NCI-H345 treated with DMSO at 0.1 percent for 48 hours (cell line): ENCODE measurements around the gene NKD2.
"Not testable (repeated sequence)": the region's sequence is repeated elsewhere in the genome, so short reads cannot be mapped to it uniquely, and the experiment has no call there.

Experiments
- DNase-seq: peaks from one replicate; lab custom pipeline; 2025; ENCODE audit not compliant: unreplicated experiment; lab: John Stamatoyannopoulos, UW

NKD2 gene

GRCh38 chr5:1012900-1013237 is 4.3 kb downstream of the NKD2 start:
- DNase-seq = no peak

DNA sequence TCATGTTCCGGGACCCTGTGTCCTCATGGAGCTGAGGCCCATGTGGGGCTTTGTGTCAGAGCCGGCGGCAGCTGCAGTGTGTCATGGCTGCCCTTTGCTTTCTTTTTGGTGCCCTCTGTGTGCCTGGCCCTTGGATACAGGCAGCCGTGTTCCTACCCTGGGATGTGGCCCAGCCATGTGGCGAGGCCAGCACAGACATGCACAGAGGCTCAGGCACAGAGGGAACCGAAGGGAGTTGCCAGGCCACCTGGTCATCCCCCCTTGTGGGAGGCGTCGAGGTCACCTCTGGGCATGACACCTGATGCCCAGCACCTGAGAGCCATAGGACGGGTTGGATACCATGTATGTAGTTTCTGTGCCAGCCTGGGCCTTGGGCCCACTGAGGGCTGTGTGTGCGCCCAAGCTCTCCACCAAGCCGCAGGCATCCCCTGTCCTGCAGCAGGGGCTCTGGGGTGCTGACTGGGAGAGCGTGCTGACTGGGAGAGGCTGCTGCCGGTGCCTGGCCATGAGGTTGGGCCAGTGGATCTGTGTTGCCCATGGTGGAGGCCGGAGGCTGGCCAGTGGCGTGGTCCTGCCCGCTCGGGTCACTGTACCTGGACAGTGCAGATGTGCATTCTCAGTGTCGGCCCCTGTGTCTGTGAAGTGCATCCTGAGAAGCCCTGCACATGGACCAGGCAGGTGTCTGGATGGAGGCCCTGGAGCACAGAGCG is 4.8 kb downstream of the NKD2 start:
- DNase-seq = no peak

DNA sequence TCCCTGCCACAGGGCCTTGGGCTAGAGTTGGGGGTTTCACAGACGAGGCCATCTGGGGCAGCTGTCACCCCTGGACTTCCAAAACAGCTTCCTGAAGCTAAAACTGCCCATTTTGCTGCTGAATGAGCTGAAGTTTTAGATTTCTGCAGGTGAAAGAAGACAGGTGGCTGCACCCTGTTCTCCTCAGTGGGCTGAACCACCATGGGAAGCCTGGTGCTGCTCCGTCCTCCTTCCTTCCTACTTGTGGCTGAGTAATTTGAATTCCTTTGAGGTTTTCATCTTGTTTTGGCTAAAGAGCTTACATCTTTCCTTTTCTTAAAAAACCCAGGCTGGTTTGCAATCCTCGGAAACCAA is 5.3 kb downstream of the NKD2 start:
- no peak for DNase-seq

GRCh38 chr5:1014346-1014745 is 5.7 kb downstream of the NKD2 start:
- DNase-seq = no peak

GRCh38 chr5:1014781-1015221 is 6.2 kb downstream of the NKD2 start:
- no peak for DNase-seq

GRCh38 chr5:1015507-1015906 is 6.9 kb downstream of the NKD2 start:
- no peak for DNase-seq

GRCh38 chr5:1016036-1016435 is 7.4 kb downstream of the NKD2 start:
- DNase-seq = no peak

DNA sequence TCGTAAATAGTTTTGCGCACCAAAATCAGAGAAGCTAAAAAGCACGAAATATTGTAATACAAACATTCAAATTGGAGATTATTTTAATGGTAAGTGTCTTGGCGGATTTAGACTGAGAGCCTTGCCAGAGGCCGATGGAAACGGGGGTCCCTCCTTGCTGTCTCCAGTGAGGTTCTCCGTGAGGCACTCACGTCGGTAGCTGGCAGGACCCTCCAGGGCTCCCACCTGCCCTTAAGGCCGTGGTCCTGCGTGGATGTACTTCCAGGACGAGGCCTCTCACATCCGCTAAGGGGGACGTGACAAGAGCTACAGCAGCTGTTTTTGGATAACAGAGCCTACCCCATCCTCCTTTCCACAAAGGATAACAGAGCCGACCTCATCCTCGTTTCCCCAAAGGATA is 7.9 kb downstream of the NKD2 start:
- no peak for DNase-seq

DNA sequence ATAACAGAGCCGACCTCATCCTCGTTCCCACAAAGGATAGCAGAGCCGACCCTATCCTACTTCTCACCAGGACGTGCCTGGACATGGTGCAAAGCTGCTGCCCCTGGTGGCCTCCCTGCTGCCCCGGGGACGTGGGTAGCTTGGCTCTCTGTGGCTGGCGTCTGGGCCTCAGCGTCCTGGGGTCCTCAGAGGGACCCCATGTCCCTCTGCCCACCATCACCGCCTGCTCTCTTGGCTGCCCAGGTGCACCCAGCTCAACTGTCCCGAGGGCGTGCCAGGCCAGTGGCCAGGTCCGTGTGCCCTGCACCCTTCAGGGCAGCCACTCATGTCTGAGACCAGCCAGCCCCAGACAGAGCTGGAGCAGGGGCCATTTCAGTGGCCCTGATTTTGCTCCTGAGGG is 8.5 kb downstream of the NKD2 start:
- no peak for DNase-seq

DNA sequence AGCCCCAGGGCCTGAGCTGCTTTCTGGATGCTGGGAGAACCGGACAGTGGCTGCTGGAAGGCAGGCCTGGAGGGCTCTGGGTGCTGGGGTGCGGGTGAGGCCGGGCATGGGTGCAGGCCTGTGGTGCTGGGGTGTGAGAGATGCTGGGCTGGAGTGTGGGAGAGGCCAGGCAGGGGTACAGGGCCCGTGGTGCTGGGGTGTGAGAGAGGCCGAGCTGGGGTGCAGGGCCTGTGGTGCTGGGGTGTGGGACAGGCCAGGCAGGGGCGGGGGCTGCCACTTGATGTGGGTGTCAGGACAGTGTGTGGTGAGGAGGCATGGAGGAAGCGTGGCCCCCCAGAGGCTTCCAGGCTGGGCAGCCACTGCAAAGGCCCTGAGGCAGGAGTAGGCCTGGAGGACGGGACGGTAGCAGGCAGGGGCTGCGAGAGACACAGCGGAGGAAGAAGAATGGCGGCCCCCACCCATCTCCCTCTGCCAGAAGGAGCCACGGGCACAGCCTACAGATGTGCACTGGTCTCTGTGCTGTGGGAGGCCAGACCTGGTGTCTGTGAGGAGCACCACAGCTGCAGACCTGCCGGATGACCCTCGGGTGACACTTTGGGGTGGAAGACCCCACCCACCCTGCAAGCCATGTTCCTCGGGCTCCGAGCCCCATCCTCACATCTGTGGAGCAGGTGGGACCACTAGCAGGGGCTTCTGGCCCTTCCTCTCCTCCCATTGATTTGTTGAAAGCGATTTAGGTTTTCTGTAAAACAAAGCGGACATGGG is 9.3 kb downstream of the NKD2 start:
- no peak for DNase-seq

DNA sequence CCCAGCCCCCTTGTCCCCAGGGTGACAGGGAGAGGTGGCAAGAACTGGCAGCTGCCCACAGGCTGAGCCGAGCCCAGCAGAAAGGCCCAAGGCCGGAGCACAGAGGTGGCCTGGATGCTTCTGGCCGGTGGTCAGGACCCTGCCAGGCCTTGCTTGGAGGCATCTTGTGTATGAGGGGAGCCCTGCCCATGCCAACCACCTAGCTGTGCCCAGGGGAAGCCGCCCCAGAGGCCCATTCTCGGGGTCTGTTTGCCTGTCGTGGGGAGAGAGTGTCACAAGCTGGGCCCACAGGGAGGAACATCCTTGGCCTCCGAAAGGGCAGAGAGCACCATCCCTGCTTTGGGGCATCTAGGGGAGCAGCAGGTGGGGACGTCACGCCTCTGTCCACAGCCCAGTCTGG is 10.0 kb downstream of the NKD2 start:
- DNase-seq = no peak

DNA sequence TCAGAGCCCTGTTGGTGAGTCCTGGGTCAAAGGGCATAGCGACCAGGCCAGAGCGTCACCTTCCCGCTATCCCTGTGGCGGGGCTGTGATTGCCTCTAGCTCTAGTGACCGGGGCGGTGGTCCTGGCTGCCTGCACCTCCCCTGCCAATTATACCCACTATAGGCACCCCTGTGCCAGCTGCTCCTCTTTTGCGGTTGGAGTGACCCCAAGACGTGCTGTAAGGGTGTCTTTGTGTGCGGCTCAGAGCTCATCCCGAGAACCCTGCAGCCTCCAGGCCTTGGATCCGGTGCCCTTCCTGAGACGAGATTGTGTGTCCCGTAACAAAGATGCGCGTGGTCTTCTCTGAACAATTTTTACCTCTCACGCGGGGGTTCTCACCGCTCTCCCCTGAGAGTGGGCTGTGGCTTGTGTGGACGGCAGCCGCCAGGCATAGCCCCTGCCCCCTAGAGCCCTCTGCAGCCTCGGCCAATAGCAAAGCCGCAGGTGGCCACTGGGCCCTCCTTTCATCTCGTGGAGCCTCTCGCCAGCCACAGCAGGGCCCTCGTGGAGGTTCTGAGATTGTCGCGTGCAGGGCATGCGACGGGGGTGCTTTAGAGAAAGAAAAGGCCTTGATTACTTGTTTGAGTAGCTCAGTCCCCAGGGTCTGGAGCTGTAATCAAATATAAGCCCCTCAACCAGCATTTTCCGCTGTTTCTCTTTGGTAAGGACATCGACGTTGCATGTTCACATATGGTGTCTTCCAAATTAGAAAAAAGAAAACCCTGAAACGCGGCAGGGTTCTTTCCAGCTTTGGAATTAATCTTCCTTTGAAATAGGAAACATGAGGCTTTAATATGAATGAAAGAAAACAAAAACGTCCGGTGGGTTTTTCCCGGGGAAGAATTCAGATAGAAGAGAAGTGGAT is 10.7 kb downstream of the NKD2 start:
- DNase-seq = no peak

- no peak for DNase-seq
These were observed 11.9 kb downstream of the NKD2 start for GRCh38 chr5:1020452-1020961.

- no peak for DNase-seq
These were observed 12.8 kb downstream of the NKD2 start for GRCh38 chr5:1021136-1021968.

- DNase-seq = not testable (repeated sequence)
These were observed 13.4 kb downstream of the NKD2 start for GRCh38 chr5:1021969-1022336.

DNA sequence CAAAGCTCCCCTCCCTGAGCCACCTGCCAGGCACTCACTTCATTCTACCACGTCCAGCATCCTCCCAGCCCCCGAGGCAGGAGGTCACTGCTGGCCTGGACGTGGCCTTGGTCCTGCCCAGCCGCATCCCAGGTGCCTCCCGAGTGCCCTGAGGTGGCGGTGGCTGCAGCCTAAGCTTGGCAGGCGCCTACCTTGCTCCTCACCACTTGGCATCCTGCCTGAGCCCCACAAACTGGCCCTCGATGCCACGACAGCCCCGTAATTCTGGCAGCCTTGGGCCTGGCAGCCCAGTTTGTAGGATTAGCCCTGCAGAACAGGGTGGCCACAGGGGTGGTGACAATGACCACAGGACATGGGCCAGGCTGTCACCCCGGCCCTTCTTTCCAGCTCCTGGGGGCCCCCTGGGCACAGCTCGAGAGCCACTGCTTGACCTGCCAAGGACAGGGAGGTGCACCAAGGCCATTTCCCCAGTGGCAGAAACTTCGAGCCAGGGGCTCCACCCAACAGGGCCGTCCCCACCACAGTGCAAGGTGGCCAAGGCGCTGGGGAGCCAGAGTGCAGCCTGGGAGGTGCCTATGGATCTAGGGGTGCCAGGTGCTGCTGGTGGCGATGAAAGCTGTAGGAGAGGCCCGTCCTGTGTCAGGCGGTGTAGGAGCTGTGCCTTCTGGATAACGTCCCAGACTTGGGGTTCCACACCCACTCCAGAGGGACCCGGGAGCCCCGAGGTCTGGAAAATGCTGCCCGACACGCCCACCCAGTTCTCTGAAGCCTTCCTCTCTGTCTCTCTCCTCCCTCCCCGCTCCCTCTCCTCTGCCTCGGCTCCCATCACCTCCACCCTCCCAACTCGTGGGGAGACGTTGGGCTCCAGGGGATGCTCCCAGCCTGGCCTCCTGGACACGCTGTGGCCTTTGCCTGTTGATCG is 18.4 kb downstream of the NKD2 start:
- DNase-seq = no peak

GRCh38 chr5:1027631-1028441 is 19.2 kb downstream of the NKD2 start:
- DNase-seq = no peak

GRCh38 chr5:1028481-1029281 is 20.1 kb downstream of the NKD2 start:
- no peak for DNase-seq
